ENCODE data around the gene ITPRIPL2.

The ITPRIPL2 gene

GRCh38 chr16:19116711-19117449 is 3.1 kb downstream of the ITPRIPL2 start:
- DNase-seq (ENCODE audit: low spot score): peak; percentile 46
- H3K27ac ChIP-seq: peak overlapping the region; percentile 34
- ChIA-PET CTCF (interaction anchor here (0.6 to 0.8 kb wide), 2 partner anchors 31 to 62 kb away, joined by 4 to 5 read pairs; no protein-coding TSS in a partner anchor), POLR2A (ENCODE audit: low non-redundant PET) (no interaction called here)
- TF ChIP-seq CTCF (conservative IDR thresholded peaks at IDR 0.05; ENCODE audit: low read depth): no peak

- CTCF ChIA-PET: interaction anchor here (0.6 to 0.9 kb wide), 4 partner anchors 10 to 372 kb away, joined by 3 to 4 read pairs (median 3); no protein-coding TSS in a partner anchor
- TF ChIP-seq CTCF (conservative IDR thresholded peaks at IDR 0.05; ENCODE audit: low read depth): no peak
- peak; percentile 79 for DNase-seq (ENCODE audit: low spot score)
- H3K27ac ChIP-seq: peak overlapping the region; percentile 87
- POLR2A ChIA-PET (ENCODE audit: low non-redundant PET): no interaction called here
These were observed 5.2 kb downstream of the ITPRIPL2 start for GRCh38 chr16:19118938-19119431.

GRCh38 chr16:19119564-19119963 is 5.8 kb downstream of the ITPRIPL2 start:
- POLR2A ChIA-PET (ENCODE audit: low non-redundant PET): no interaction called here
- DNase-seq (ENCODE audit: low spot score): peak; percentile 50
- H3K27ac ChIP-seq: peak overlapping the region; percentile 87
- CTCF ChIA-PET: interaction anchor here (0.5 to 0.9 kb wide), 4 partner anchors 11 to 371 kb away, joined by 3 read pairs; no protein-coding TSS in a partner anchor
- TF ChIP-seq CTCF (conservative IDR thresholded peaks at IDR 0.05; ENCODE audit: low read depth): no peak

GRCh38 chr16:19123535-19124178 is 9.9 kb downstream of the ITPRIPL2 start:
- no peak for DNase-seq (ENCODE audit: low spot score)

GRCh38 chr16:19126300-19126699 is 12.5 kb downstream of the ITPRIPL2 start:
- POLR2A ChIA-PET (ENCODE audit: low non-redundant PET): no interaction called here
- TF ChIP-seq CTCF (conservative IDR thresholded peaks at IDR 0.05; ENCODE audit: low read depth): no peak
- no peak for DNase-seq (ENCODE audit: low spot score)
- CTCF ChIA-PET: interaction anchor here (1.0 kb wide), 1 partner anchor 12 kb away, joined by 5 read pairs; no protein-coding TSS in a partner anchor
- no peak overlapping the region for H3K27ac ChIP-seq

More at GRCh38 chr16:19123535-19124178, 9.9 kb downstream of the ITPRIPL2 start:
- POLR2A ChIA-PET (ENCODE audit: low non-redundant PET): no interaction called here
- peak overlapping the region; percentile 96 for H3K27ac ChIP-seq
- TF ChIP-seq CTCF (conservative IDR thresholded peaks at IDR 0.05; ENCODE audit: low read depth): no peak
- CTCF ChIA-PET: interaction anchor here (0.6 kb wide), 1 partner anchor 37 kb away, joined by 3 read pairs; no protein-coding TSS in a partner anchor

- CTCF ChIA-PET: interaction anchor here (1.0 kb wide), 1 partner anchor 13 kb away, joined by 5 read pairs; no protein-coding TSS in a partner anchor
- no peak for DNase-seq (ENCODE audit: low spot score)
These were observed 13.4 kb downstream of the ITPRIPL2 start for GRCh38 chr16:19127205-19127604.

More at GRCh38 chr16:19127205-19127604, 13.4 kb downstream of the ITPRIPL2 start:
- no peak overlapping the region for H3K27ac ChIP-seq
- no peak for TF ChIP-seq CTCF (conservative IDR thresholded peaks at IDR 0.05; ENCODE audit: low read depth)
- POLR2A ChIA-PET (ENCODE audit: low non-redundant PET): no interaction called here
